IMR-90 (cell line): ENCODE measurements around the gene CDH23. TPM values are rescaled to one million over a fixed set of nuclear protein-coding genes. Genes with fewer than 3 reads are reported as not detected.

Source experiments
- ATAC-seq: fragments of 200-7000 bp; cut with Tn5 transposase; 2 replicates; pipeline ENCODE4 v1.9.1; 2020; ENCODE audit warnings: low read depth, mild to moderate bottlenecking, moderate library complexity
- BruUV-seq: library from RNA; stranded (reverse); fragments of 400-500 nt; replicated peaks from 2 replicates; lab custom pipeline; 2021; lab: Mats Ljungman, UMichigan
- CTCF ChIA-PET: fragments of 300-600 bp; formaldehyde crosslinking; extraction: SDS; loops from one replicate; lab custom pipeline; 2021; ENCODE audit warnings: antibody characterized with exemption; lab: Yijun Ruan, JAX
- POLR2A ChIA-PET: fragments of 300-600 bp; sonication (Branson Sonifier 250); formaldehyde crosslinking; loops from one replicate; lab custom pipeline; 2022; ENCODE audit warnings: antibody characterized with exemption; ENCODE audit not compliant: unreplicated experiment; lab: Charles Lee
- DNase-seq: peaks from one replicate; pipeline ENCODE4 v3.0.0; 2013
- H2AFZ ChIP-seq: replicated peaks from 2 replicates; pipeline ENCODE3; 2013; ENCODE audit warnings: low read length, mild to moderate bottlenecking; ENCODE audit not compliant: poor library complexity
- H2AK5ac ChIP-seq: 2 replicates; pipeline ENCODE4 v1.6.1; 2013; ENCODE audit warnings: low read depth, low read length, inconsistent platforms
- H2AK9ac ChIP-seq: replicated peaks from 2 replicates; pipeline ENCODE3; 2013; ENCODE audit warnings: mild to moderate bottlenecking, low read depth, low read length, moderate library complexity; ENCODE audit not compliant: poor library complexity
- H2BK120ac ChIP-seq: 2 replicates; pipeline ENCODE4 v1.6.1; 2013; ENCODE audit warnings: low read depth, low read length, inconsistent platforms
- H2BK15ac ChIP-seq: 3 replicates; pipeline ENCODE4 v1.6.1; 2013; ENCODE audit warnings: low read depth, low read length, inconsistent platforms
- H2BK20ac ChIP-seq: 2 replicates; pipeline ENCODE4 v1.6.1; 2013; ENCODE audit warnings: low read depth, mild to moderate bottlenecking, inconsistent platforms, low read length, moderate library complexity
- H2BK5ac ChIP-seq: 2 replicates; pipeline ENCODE4 v1.6.1; 2013; ENCODE audit warnings: mild to moderate bottlenecking, low read depth, low read length, inconsistent platforms; ENCODE audit not compliant: poor library complexity, severe bottlenecking
- H3K14ac ChIP-seq: replicated peaks from 2 replicates; pipeline ENCODE4 v1.6.1; 2013; ENCODE audit warnings: low read depth, low read length, inconsistent platforms
- H3K18ac ChIP-seq: 2 replicates; pipeline ENCODE4 v1.6.1; 2013; ENCODE audit warnings: low read depth, low read length, control low read depth
- H3K23ac ChIP-seq: 2 replicates; pipeline ENCODE4 v1.6.1; 2013; ENCODE audit warnings: low read depth, low read length, inconsistent platforms
- H3K27ac ChIP-seq: 2 replicates; pipeline ENCODE4 v1.5.1; 2013; ENCODE audit warnings: mild to moderate bottlenecking, control low read depth, low read length; ENCODE audit not compliant: insufficient read depth
- H3K27me3 ChIP-seq: 2 replicates; pipeline ENCODE4 v1.6.1; 2013; ENCODE audit warnings: low read length; ENCODE audit not compliant: control insufficient read depth, insufficient read depth
- H3K36me3 ChIP-seq: 2 replicates; pipeline ENCODE4 v1.6.1; 2013; ENCODE audit warnings: low read length, mixed read lengths; ENCODE audit not compliant: control insufficient read depth, insufficient read depth
- H3K4ac ChIP-seq: 2 replicates; pipeline ENCODE4 v1.6.1; 2013; ENCODE audit warnings: low read depth, low read length, inconsistent platforms
- H3K4me1 ChIP-seq: 2 replicates; pipeline ENCODE4 v1.6.1; 2013; ENCODE audit warnings: low read length, mixed read lengths; ENCODE audit not compliant: control insufficient read depth, insufficient read depth
- H3K4me2 ChIP-seq: 2 replicates; pipeline ENCODE4 v1.6.1; 2013; ENCODE audit warnings: low read depth, mild to moderate bottlenecking, control low read depth, low read length, moderate library complexity
- H3K4me3 ChIP-seq: 2 replicates; pipeline ENCODE4 v1.5.1; 2013; ENCODE audit warnings: low read depth, mild to moderate bottlenecking, control low read depth, low read length, moderate library complexity; ENCODE audit not compliant: insufficient read depth
- H3K56ac ChIP-seq: 2 replicates; pipeline ENCODE4 v1.6.1; 2013; ENCODE audit warnings: low read length, inconsistent platforms; ENCODE audit not compliant: insufficient read depth; ENCODE audit errors: extremely low read depth
- H3K79me1 ChIP-seq, 2 experiments: 2 replicates each; pipeline ENCODE4 v1.6.1; 2013; ENCODE audit warnings: low read length in 2 of 2, inconsistent platforms in 1 of 2, low read depth in 1 of 2
- H3K9ac ChIP-seq: 2 replicates; pipeline ENCODE4 v1.6.1; 2013; ENCODE audit warnings: low read depth, low read length, control low read depth
- H3K9me1 ChIP-seq: 2 replicates; pipeline ENCODE4 v1.6.1; 2013; ENCODE audit warnings: low read length, inconsistent platforms; ENCODE audit not compliant: insufficient read depth
- H3K9me3 ChIP-seq: 2 replicates; pipeline ENCODE4 v1.6.1; 2013; ENCODE audit warnings: low read length; ENCODE audit not compliant: control insufficient read depth, insufficient read depth
- H4K20me1 ChIP-seq: 2 replicates; pipeline ENCODE4 v1.6.1; 2013; ENCODE audit warnings: low read length, inconsistent platforms; ENCODE audit not compliant: insufficient read depth
- H4K5ac ChIP-seq: 2 replicates; pipeline ENCODE4 v1.6.1; 2013; ENCODE audit warnings: mild to moderate bottlenecking, low read depth, low read length, control low read depth
- H4K8ac ChIP-seq, 2 experiments: 2 replicates each; pipeline ENCODE4 v1.6.1; 2013; ENCODE audit warnings: low read depth in 2 of 2, low read length in 2 of 2, control low read depth in 1 of 2, inconsistent platforms in 1 of 2
- H4K91ac ChIP-seq: 2 replicates; pipeline ENCODE4 v1.6.1; 2013; ENCODE audit warnings: low read depth, low read length, inconsistent platforms; ENCODE audit not compliant: insufficient read depth
- BHLHE40 ChIP-seq: fragments of 150-350 bp; IDR thresholded peaks from 2 replicates; pipeline ENCODE4 v1.6.1; 2016; ENCODE audit warnings: mild to moderate bottlenecking, low read depth, low read length
- CEBPB ChIP-seq: IDR thresholded peaks from 2 replicates; pipeline ENCODE4 v1.6.1; 2012; ENCODE audit warnings: low read depth, low read length, improper control_type of control experiment
- NFE2L2 ChIP-seq: fragments of 150-350 bp; IDR thresholded peaks from 2 replicates; pipeline ENCODE4 v1.6.1; 2016; ENCODE audit warnings: low read depth, mild to moderate bottlenecking, low read length
- WGBS, 2 experiments: methylation state at CpG; one replicate each; pipeline versions ENCODE4 v1.1.5 to v1.1.7; 2013; ENCODE audit warnings: missing lambda C conversion rate in 2 of 2; ENCODE audit not compliant: insufficient read length in 1 of 2; ENCODE audit errors: extremely low coverage in 2 of 2; 5-methylcytosine and 5-hydroxymethylcytosine counted together
- dilution Hi-C: fragments of 300-500 bp; cut with HindIII; formaldehyde crosslinking; loops from one replicate; pipeline ENCODE4 v1.14.3; 2018; ENCODE audit warnings: low sequenced_read_pairs; ENCODE audit not compliant: unreplicated experiment
- in situ Hi-C: fragments of 300-500 bp; cut with MboI; formaldehyde crosslinking; loops from 3 replicates; pipeline ENCODE4 v1.14.3; 2019; ENCODE audit warnings: low sequenced_read_pairs, inconsistent platforms, mixed read lengths
- intact Hi-C: fragments of 100-400 bp; cut with micrococcal nuclease; formaldehyde crosslinking; loops from 2 replicates; pipeline ENCODE4 v1.10.0; 2022
- polyA plus RNA-seq, 3 experiments: library from polyadenylated mRNA; depleted of rRNA; stranded (reverse); fragments of >200 nt; gene quantifications; 2 replicates each; pipeline ENCODE4 v1.2.3, GENCODE V29; 2012; ENCODE audit warnings: low replicate concordance in 1 of 3
- total RNA-seq: library from RNA; depleted of rRNA; stranded (reverse); fragments of >200 nt; gene quantifications from 2 replicates; pipeline ENCODE4 v1.2.3, GENCODE V29; 2012

Gene CDH23
- total and polyA plus RNA-seq, 2 of the 4 experiments (the other 2 are of a cell fraction): under 0.01 to 0.03 TPM

GRCh38 chr10:71638064-71638821 is 241.5 kb downstream of the CDH23 start:
- no peak overlapping the region for H2BK20ac ChIP-seq
- in situ Hi-C loops: no loop called here
- no peak overlapping the region for H3K9ac ChIP-seq
- H3K9me3 ChIP-seq: no peaks in the 10 kb centered on the region
- H3K4me1 ChIP-seq: no peaks in the 10 kb centered on the region
- H3K9me1 ChIP-seq: no peaks in the 10 kb centered on the region
- WGBS, 2 experiments: no CpG with 5 or more reads among the region's 14 CpGs
- peak overlapping the region; percentile 27 for H2AFZ ChIP-seq
- no peaks in the 10 kb centered on the region for H3K79me1 ChIP-seq
- POLR2A ChIA-PET: no interaction called here
- no peak overlapping the region for H3K23ac ChIP-seq
- no peak overlapping the region for H4K91ac ChIP-seq
- no peak overlapping the region for H3K14ac ChIP-seq
- ATAC-seq (no peak), DNase-seq (no peak)
- no TSS peak for BruUV-seq
- no peak overlapping the region for H2BK15ac ChIP-seq
- TF ChIP-seq NFE2L2 (no peak), BHLHE40 (no peak), CEBPB (peak; percentile 27; the same call in 1 of the 2 replicates)
- CTCF ChIA-PET: interaction anchor here (1.3 kb wide), 1 partner anchor 15 kb away, joined by 5 read pairs; no protein-coding TSS in a partner anchor
- dilution Hi-C loops: no loop called here
- H3K36me3 ChIP-seq: no peaks in the 10 kb centered on the region
- H3K56ac ChIP-seq: no peak overlapping the region
- no peak overlapping the region for H3K4ac ChIP-seq
- intact Hi-C loops: no loop called here
- no peak overlapping the region for H3K18ac ChIP-seq
- no peak overlapping the region for H2AK9ac ChIP-seq
- H3K27ac ChIP-seq: no peak overlapping the region
- H2AK5ac ChIP-seq: no peak overlapping the region
- no peak overlapping the region for H4K5ac ChIP-seq
- H3K4me2 ChIP-seq: no peak overlapping the region
- peaks cover 64% of the 10 kb centered on the region for H3K27me3 ChIP-seq
- no peak overlapping the region for H4K8ac ChIP-seq
- no peak overlapping the region for H2BK5ac ChIP-seq
- H3K4me3 ChIP-seq: no peak overlapping the region
- H2BK120ac ChIP-seq: no peak overlapping the region
- no peaks in the 10 kb centered on the region for H4K20me1 ChIP-seq
